SU-DHL-6 (cell line): ENCODE measurements around the gene C20orf96.
A peak's percentile ranks its signal among the peaks of the same experiment; 100 is the strongest.

ENCODE experiments used
- H2AFZ ChIP-seq: fragments of 200-600 bp; sonication (generic); 2 replicates; pipeline ENCODE4 v1.6.1; 2014; ENCODE audit warnings: low read depth, mild to moderate bottlenecking, moderate library complexity, mixed read lengths, antibody characterized with exemption, low read length; ENCODE audit not compliant: severe bottlenecking
- H3F3A ChIP-seq: fragments of 200-600 bp; shearing (Covaris generic); 2 replicates; pipeline ENCODE4 v1.6.0; 2016; ENCODE audit warnings: antibody characterized with exemption, mild to moderate bottlenecking; ENCODE audit not compliant: insufficient read depth
- H3K27ac ChIP-seq: fragments of 200-600 bp; sonication (generic); 2 replicates; pipeline ENCODE4 v1.5.1; 2016; ENCODE audit warnings: low read depth, mild to moderate bottlenecking, low read length, moderate library complexity, mixed read lengths
- H3K27me3 ChIP-seq: fragments of 200-600 bp; sonication (generic), shearing (Covaris generic); 2 replicates; pipeline ENCODE4 v1.6.0; 2014; ENCODE audit warnings: mild to moderate bottlenecking, low read length
- H3K36me3 ChIP-seq: fragments of 200-600 bp; sonication (generic); 2 replicates; pipeline ENCODE4 v1.6.1; 2014; ENCODE audit warnings: mild to moderate bottlenecking, low read length, mixed read lengths
- H3K4me2 ChIP-seq: fragments of 300-600, 200-600 bp; shearing (Covaris generic), sonication (generic); 2 replicates; pipeline ENCODE4 v1.6.0; 2014; ENCODE audit warnings: low read length, low read depth, mild to moderate bottlenecking; ENCODE audit not compliant: poor library complexity, severe bottlenecking
- H3K4me3 ChIP-seq: fragments of 200-600 bp; sonication (generic); 2 replicates; pipeline ENCODE4 v1.5.1; 2014; ENCODE audit warnings: antibody characterized with exemption, low read length, mild to moderate bottlenecking, mixed read lengths; ENCODE audit not compliant: insufficient read depth, poor library complexity, severe bottlenecking
- H3K79me2 ChIP-seq: fragments of 200-600 bp; sonication (generic); 2 replicates; pipeline ENCODE4 v1.6.1; 2014; ENCODE audit warnings: mild to moderate bottlenecking, low read length, moderate library complexity; ENCODE audit not compliant: insufficient read depth
- H3K9ac ChIP-seq: fragments of 200-600 bp; sonication (generic); 2 replicates; pipeline ENCODE4 v1.7.0; 2014; ENCODE audit warnings: mild to moderate bottlenecking, low read length
- H3K9me2 ChIP-seq: fragments of 200-600 bp; sonication (generic); replicated peaks from 2 replicates; pipeline ENCODE4 v1.6.1; 2014; ENCODE audit warnings: low read length; ENCODE audit not compliant: insufficient read depth
- H3K9me3 ChIP-seq: fragments of 200-600 bp; sonication (generic); 2 replicates; pipeline ENCODE4 v1.6.1; 2014; ENCODE audit warnings: low read length, mixed read lengths; ENCODE audit not compliant: insufficient read depth
- H4K20me1 ChIP-seq: fragments of 200-600 bp; sonication (generic); 2 replicates; pipeline ENCODE4 v1.6.1; 2014; ENCODE audit warnings: low read depth, mild to moderate bottlenecking, antibody characterized with exemption, low read length, moderate library complexity, mixed read lengths
- CTCF ChIP-seq: fragments of 200-600 bp; sonication (generic); IDR thresholded peaks from one replicate; pipeline ENCODE4 v1.5.1; 2017; ENCODE audit warnings: antibody characterized with exemption, mild to moderate bottlenecking, low read length, moderate library complexity; ENCODE audit not compliant: insufficient read depth, poor library complexity, severe bottlenecking
- EZH2phosphoT487 ChIP-seq: fragments of 200-600 bp; sonication (generic), shearing (Covaris generic); conservative IDR thresholded peaks from 2 replicates; pipeline ENCODE4 v1.6.1; 2018; ENCODE audit warnings: mild to moderate bottlenecking, antibody characterized with exemption, low read length, moderate library complexity, mixed read lengths

The C20orf96 gene

DNA sequence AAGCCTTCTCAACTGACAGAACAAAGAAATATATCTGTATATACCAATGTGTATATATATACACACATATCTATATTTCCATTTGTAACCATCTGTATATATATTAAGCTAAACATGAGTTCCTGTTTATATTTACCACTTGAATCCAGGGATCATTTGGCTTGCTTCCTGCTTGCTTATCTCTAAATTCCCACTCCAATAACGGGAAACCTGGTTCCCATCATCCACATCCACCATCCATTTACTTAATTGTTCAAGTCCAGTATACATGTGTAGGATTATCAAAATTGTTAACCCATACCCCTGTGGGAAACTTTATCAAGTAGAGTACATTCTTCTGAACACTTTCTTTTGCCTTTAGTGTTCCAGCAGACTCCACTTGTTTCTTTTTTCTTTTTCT, 22.3 kb upstream of the C20orf96 start:
- H2AFZ ChIP-seq, result no peak overlapping the region
- no peaks in the 10 kb centered on the region for H3K9me2 ChIP-seq
- no peaks in the 10 kb centered on the region for H3K36me3 ChIP-seq
- no peak overlapping the region for H3K9ac ChIP-seq
- H3F3A ChIP-seq, result no peaks in the 10 kb centered on the region
- no peak overlapping the region for H3K4me3 ChIP-seq
- TF ChIP-seq EZH2phosphoT487 (no peak), CTCF (no peak)
- H3K27ac ChIP-seq, result no peak overlapping the region
- H3K9me3 ChIP-seq, result no peaks in the 10 kb centered on the region
- H3K79me2 ChIP-seq, result no peaks in the 10 kb centered on the region
- H3K27me3 ChIP-seq, result no peaks in the 10 kb centered on the region
- no peaks in the 10 kb centered on the region for H4K20me1 ChIP-seq
- no peak overlapping the region for H3K4me2 ChIP-seq

DNA sequence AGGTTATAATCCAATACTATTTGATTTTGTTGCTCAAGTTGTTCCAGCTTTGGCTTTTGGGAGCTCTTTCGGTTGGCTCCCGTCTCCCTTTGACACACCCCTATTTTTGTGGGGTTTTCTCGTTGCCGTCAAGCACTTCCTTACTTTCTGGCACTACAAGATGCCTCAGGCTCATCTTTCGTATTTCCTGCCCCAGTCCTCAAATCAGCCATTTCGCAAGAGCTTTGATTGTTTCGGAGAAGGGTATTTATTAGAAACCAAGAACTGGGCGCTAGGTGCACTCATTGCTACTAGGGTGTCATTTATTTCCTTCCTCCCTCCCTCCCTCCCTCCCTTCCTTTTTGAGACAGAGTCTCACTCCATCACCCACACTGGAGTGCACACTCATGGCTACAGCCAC, 21.5 kb upstream of the C20orf96 start:
- Histone ChIP-seq H4K20me1 (no peaks in the 10 kb centered on the region), H3K9me2 (no peaks in the 10 kb centered on the region), H3K27me3 (no peaks in the 10 kb centered on the region), H3K4me3 (no peak overlapping the region), H2AFZ (no peak overlapping the region), H3K79me2 (no peaks in the 10 kb centered on the region), H3K36me3 (no peaks in the 10 kb centered on the region), H3K27ac (no peak overlapping the region), H3K4me2 (no peak overlapping the region), H3K9me3 (no peaks in the 10 kb centered on the region), H3F3A (no peaks in the 10 kb centered on the region), H3K9ac (no peak overlapping the region)
- TF ChIP-seq CTCF (no peak), EZH2phosphoT487 (no peak)

DNA sequence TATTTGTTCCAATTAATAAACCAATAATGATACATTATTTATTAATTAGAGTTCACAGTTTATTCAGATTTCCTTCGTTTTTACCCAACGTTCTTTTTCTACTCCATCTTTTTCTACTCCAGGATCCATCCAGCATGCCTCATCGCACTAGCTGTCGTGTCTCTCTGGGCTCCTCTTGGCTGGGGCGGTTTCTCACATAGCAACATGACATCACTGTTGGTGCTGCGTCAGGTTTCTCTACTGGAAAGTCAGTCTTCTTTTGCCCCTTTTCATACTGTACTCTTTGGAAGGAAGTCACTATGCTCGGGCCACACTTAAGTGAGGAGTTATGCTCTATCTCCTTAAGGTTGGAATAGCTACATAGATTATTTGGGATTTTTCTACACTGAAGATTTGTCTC, 21.1 kb upstream of the C20orf96 start:
- no peaks in the 10 kb centered on the region for H3F3A ChIP-seq
- no peak overlapping the region for H2AFZ ChIP-seq
- H3K36me3 ChIP-seq, result no peaks in the 10 kb centered on the region
- no peak overlapping the region for H3K9ac ChIP-seq
- H3K4me2 ChIP-seq, result no peak overlapping the region
- H3K4me3 ChIP-seq, result no peak overlapping the region
- no peaks in the 10 kb centered on the region for H3K79me2 ChIP-seq
- H3K9me3 ChIP-seq, result no peaks in the 10 kb centered on the region
- no peaks in the 10 kb centered on the region for H4K20me1 ChIP-seq
- H3K9me2 ChIP-seq, result no peaks in the 10 kb centered on the region
- H3K27ac ChIP-seq, result no peak overlapping the region
- H3K27me3 ChIP-seq, result no peaks in the 10 kb centered on the region
- TF ChIP-seq CTCF (no peak), EZH2phosphoT487 (no peak)

DNA sequence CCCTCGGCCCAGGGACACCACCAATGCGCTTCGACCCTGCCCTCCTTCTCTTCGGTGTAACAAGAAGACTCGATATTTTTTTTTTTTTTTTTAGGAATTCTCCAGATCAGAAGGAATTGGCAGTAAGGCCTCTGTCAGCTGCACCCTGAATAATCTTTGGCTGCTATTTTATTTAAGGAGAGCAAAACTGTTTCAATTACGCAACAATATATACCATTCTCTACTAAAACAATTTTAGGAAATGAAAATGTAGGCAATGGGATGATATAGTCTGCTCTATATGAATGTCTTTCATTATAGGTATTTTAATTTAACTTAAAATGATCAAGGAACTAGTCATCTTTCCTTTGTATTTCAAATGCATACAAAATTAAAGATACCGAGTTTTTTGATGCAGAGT, 20.1 kb upstream of the C20orf96 start:
- H3K9me2 ChIP-seq, result no peaks in the 10 kb centered on the region
- H3K36me3 ChIP-seq, result no peaks in the 10 kb centered on the region
- H2AFZ ChIP-seq, result no peak overlapping the region
- H3K9me3 ChIP-seq, result no peaks in the 10 kb centered on the region
- H4K20me1 ChIP-seq, result no peaks in the 10 kb centered on the region
- H3K4me2 ChIP-seq, result peak overlapping the region; percentile 32
- no peaks in the 10 kb centered on the region for H3K27me3 ChIP-seq
- H3K27ac ChIP-seq, result no peak overlapping the region
- no peaks in the 10 kb centered on the region for H3K79me2 ChIP-seq
- no peaks in the 10 kb centered on the region for H3F3A ChIP-seq
- no peak overlapping the region for H3K9ac ChIP-seq
- H3K4me3 ChIP-seq, result no peak overlapping the region
- no peak for TF ChIP-seq EZH2phosphoT487
- TF ChIP-seq CTCF, result no peak
